ENCODE data around the gene PRR11.

PRR11 gene

GRCh38 chr17:59172436-59173004 is 17.0 kb downstream of the PRR11 start:
- Histone ChIP-seq H3K27ac (ENCODE audit: low read depth, low read length) (no peak overlapping the region), H3K79me2 (ENCODE audit: insufficient read depth, low read length) (peaks cover 30% of the 10 kb centered on the region), H3K9me2 (replicated peaks; ENCODE audit: insufficient read depth, low read length) (no peaks in the 10 kb centered on the region), H3F3A (ENCODE audit: insufficient read depth) (no peaks in the 10 kb centered on the region), H3K27me3 (ENCODE audit: low read length) (no peaks in the 10 kb centered on the region), H3K9ac (ENCODE audit: low read length) (no peak overlapping the region), H3K4me2 (ENCODE audit: low read depth, low read length, poor library complexity, severe bottlenecking) (no peak overlapping the region), H3K36me3 (ENCODE audit: low read length) (peaks cover 21% of the 10 kb centered on the region; the same call in 1 of the 2 replicates), H3K9me3 (ENCODE audit: insufficient read depth, low read length) (no peaks in the 10 kb centered on the region), H3K4me3 (ENCODE audit: insufficient read depth, low read length, poor library complexity, severe bottlenecking) (no peak overlapping the region), H4K20me1 (ENCODE audit: low read depth, low read length) (peaks cover 3% of the 10 kb centered on the region; the same call in 1 of the 2 replicates), H2AFZ (ENCODE audit: low read depth, low read length, severe bottlenecking) (no peak overlapping the region)
- TF ChIP-seq, protein P1, sequence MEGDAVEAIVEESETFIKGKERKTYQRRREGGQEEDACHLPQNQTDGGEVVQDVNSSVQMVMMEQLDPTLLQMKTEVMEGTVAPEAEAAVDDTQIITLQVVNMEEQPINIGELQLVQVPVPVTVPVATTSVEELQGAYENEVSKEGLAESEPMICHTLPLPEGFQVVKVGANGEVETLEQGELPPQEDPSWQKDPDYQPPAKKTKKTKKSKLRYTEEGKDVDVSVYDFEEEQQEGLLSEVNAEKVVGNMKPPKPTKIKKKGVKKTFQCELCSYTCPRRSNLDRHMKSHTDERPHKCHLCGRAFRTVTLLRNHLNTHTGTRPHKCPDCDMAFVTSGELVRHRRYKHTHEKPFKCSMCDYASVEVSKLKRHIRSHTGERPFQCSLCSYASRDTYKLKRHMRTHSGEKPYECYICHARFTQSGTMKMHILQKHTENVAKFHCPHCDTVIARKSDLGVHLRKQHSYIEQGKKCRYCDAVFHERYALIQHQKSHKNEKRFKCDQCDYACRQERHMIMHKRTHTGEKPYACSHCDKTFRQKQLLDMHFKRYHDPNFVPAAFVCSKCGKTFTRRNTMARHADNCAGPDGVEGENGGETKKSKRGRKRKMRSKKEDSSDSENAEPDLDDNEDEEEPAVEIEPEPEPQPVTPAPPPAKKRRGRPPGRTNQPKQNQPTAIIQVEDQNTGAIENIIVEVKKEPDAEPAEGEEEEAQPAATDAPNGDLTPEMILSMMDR (IDR thresholded peaks at IDR 0.05; ENCODE audit: insufficient read depth, low read length, poor library complexity, severe bottlenecking), result no peak
- no peak for TF ChIP-seq EZH2phosphoT487 (conservative IDR thresholded peaks at IDR 0.05; ENCODE audit: low read length)

- H3K27ac ChIP-seq (ENCODE audit: low read depth, low read length), result no peak overlapping the region
- H3F3A ChIP-seq (ENCODE audit: insufficient read depth), result no peaks in the 10 kb centered on the region
- no peaks in the 10 kb centered on the region for H3K9me3 ChIP-seq (ENCODE audit: insufficient read depth, low read length)
- H3K36me3 ChIP-seq (ENCODE audit: low read length), result peaks cover 16% of the 10 kb centered on the region; the same call in 1 of the 2 replicates
- H3K4me3 ChIP-seq (ENCODE audit: insufficient read depth, low read length, poor library complexity, severe bottlenecking), result no peak overlapping the region
- 0 out of 2 replicates have a peak, but pooled peaks cover 12% of the 10 kb centered on the region for H3K79me2 ChIP-seq (ENCODE audit: insufficient read depth, low read length)
- H4K20me1 ChIP-seq (ENCODE audit: low read depth, low read length), result no peaks in the 10 kb centered on the region
- H3K9ac ChIP-seq (ENCODE audit: low read length), result no peak overlapping the region
- no peak overlapping the region for H2AFZ ChIP-seq (ENCODE audit: low read depth, low read length, severe bottlenecking)
- H3K9me2 ChIP-seq (replicated peaks; ENCODE audit: insufficient read depth, low read length), result no peaks in the 10 kb centered on the region
- H3K4me2 ChIP-seq (ENCODE audit: low read depth, low read length, poor library complexity, severe bottlenecking), result no peak overlapping the region
- TF ChIP-seq EZH2phosphoT487 (conservative IDR thresholded peaks at IDR 0.05; ENCODE audit: low read length), result no peak
- TF ChIP-seq, protein P1 (IDR thresholded peaks at IDR 0.05; ENCODE audit: insufficient read depth, low read length, poor library complexity, severe bottlenecking), result no peak
- H3K27me3 ChIP-seq (ENCODE audit: low read length), result no peaks in the 10 kb centered on the region
These were observed 19.1 kb downstream of the PRR11 start for GRCh38 chr17:59174671-59175070.

DNA sequence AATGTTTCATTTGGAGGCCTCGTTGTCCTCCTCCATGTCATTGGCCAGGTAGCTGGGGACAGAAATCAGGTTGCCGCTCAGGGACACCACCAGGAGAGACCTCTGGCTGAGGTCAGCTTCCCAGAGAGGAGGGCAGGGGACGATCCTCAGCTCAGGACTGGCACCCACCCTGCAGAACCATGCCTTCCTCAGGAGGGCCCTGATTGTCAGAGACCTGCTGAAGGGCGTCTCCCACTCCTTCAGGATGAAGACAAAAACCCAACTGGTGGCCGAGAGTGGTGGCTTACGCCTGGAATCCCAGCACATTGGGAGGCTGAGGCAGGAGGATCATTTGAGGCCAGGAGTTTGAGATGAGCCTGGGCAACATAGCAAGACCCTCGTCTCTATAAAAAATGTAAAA is 19.5 kb downstream of the PRR11 start:
- H3K9ac ChIP-seq (ENCODE audit: low read length), result no peak overlapping the region
- H3F3A ChIP-seq (ENCODE audit: insufficient read depth), result no peaks in the 10 kb centered on the region
- 0 out of 2 replicates have a peak, but pooled peaks cover 8% of the 10 kb centered on the region for H3K79me2 ChIP-seq (ENCODE audit: insufficient read depth, low read length)
- peaks cover 12% of the 10 kb centered on the region; the same call in 1 of the 2 replicates for H3K36me3 ChIP-seq (ENCODE audit: low read length)
- no peaks in the 10 kb centered on the region for H3K9me2 ChIP-seq (replicated peaks; ENCODE audit: insufficient read depth, low read length)
- no peaks in the 10 kb centered on the region for H3K9me3 ChIP-seq (ENCODE audit: insufficient read depth, low read length)
- no peak overlapping the region for H3K4me3 ChIP-seq (ENCODE audit: insufficient read depth, low read length, poor library complexity, severe bottlenecking)
- H4K20me1 ChIP-seq (ENCODE audit: low read depth, low read length), result no peaks in the 10 kb centered on the region
- H3K4me2 ChIP-seq (ENCODE audit: low read depth, low read length, poor library complexity, severe bottlenecking), result no peak overlapping the region
- H3K27me3 ChIP-seq (ENCODE audit: low read length), result no peaks in the 10 kb centered on the region
- H3K27ac ChIP-seq (ENCODE audit: low read depth, low read length), result no peak overlapping the region
- TF ChIP-seq, protein P1 (IDR thresholded peaks at IDR 0.05; ENCODE audit: insufficient read depth, low read length, poor library complexity, severe bottlenecking), result no peak
- no peak for TF ChIP-seq EZH2phosphoT487 (conservative IDR thresholded peaks at IDR 0.05; ENCODE audit: low read length)
- no peak overlapping the region for H2AFZ ChIP-seq (ENCODE audit: low read depth, low read length, severe bottlenecking)
